ENCODE measurements around the gene PCDHGC4.

PCDHGC4 gene

DNA sequence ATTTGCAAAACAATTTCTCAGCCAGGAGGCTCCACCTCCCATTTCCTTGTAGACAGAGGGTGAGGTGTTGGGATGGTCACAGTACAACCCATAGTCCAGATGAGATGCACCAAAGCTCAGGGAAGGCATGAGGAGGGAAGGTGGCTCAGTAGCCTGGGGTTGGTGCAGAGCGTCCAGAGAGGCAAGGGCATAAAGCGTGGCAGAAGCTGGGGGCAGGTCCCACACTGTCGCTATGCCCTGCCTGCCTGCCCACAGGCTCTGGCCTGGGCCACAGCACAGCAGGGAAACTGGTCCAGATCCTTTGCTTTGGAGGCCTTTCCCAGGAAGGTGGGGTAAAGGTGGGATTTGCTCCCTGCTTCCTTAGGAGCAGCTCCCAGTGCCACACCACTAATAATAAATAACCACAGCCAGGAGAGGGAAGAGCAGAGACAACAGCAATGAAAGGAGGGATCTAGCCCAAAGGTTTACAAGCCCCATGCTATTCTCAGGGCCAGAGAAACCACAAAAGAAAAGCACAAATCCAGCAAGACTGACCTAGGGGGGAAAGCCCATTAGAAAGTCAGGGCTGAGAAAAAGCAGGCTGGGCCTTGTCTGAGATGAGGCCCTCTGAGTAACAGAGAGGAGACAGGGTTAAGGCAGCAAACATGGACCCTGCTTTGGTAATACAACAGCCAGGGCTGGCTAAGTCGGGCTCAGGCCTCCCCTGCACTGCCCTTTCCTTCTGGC lies 31.3 kb downstream of the PCDHGC4 start:
- TF ChIP-seq, protein P1, sequence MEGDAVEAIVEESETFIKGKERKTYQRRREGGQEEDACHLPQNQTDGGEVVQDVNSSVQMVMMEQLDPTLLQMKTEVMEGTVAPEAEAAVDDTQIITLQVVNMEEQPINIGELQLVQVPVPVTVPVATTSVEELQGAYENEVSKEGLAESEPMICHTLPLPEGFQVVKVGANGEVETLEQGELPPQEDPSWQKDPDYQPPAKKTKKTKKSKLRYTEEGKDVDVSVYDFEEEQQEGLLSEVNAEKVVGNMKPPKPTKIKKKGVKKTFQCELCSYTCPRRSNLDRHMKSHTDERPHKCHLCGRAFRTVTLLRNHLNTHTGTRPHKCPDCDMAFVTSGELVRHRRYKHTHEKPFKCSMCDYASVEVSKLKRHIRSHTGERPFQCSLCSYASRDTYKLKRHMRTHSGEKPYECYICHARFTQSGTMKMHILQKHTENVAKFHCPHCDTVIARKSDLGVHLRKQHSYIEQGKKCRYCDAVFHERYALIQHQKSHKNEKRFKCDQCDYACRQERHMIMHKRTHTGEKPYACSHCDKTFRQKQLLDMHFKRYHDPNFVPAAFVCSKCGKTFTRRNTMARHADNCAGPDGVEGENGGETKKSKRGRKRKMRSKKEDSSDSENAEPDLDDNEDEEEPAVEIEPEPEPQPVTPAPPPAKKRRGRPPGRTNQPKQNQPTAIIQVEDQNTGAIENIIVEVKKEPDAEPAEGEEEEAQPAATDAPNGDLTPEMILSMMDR (IDR thresholded peaks at IDR 0.05; ENCODE audit: insufficient read depth, low read depth, low read length, missing control alignments): no peak
- no peak for DNase-seq (ENCODE audit: low read depth)
- H3K4me3 ChIP-seq (ENCODE audit: low read length): no peak overlapping the region

DNA sequence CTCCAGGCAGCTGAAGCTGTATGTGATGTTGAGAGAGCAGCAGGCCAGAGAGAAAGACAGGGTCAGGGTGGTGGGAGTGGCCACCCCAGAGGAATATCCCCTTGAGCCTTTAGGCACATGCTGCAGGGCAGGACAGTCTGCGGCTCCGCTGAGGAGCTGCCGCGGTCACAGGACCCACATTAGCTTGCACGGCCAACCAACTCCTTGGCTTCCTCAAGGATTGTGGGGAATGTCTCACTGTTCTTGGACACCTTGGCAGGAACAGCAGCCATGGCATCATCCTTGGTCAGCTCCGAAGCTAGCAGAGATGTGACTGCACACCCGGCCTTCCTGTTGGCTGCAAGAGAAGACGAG lies 31.8 kb downstream of the PCDHGC4 start:
- no peak overlapping the region for H3K4me3 ChIP-seq (ENCODE audit: low read length)
- TF ChIP-seq, protein P1 (IDR thresholded peaks at IDR 0.05; ENCODE audit: insufficient read depth, low read depth, low read length, missing control alignments): no peak
- no peak for DNase-seq (ENCODE audit: low read depth)

DNA sequence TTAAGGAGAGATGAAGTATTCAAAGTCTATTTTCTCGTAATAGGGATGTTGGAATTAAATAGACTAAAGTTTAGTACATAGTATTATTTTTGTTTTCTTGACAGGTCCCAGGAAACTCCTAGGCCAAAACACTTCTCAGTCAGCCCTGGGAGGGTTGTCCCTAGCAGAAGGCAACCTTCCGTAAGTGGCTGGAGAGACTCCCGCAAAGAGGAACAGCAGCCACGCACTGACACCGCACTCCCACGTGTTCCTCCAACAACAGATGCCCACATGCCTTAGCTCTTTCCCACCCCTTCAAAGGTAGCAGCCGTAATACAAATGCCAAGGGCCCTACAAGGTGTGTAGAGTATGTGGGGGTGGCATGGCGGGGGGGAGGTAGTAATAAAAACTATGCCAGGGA lies 32.5 kb downstream of the PCDHGC4 start:
- TF ChIP-seq, protein P1 (IDR thresholded peaks at IDR 0.05; ENCODE audit: insufficient read depth, low read depth, low read length, missing control alignments): no peak
- no peak for DNase-seq (ENCODE audit: low read depth)
- no peak overlapping the region for H3K4me3 ChIP-seq (ENCODE audit: low read length)

DNA sequence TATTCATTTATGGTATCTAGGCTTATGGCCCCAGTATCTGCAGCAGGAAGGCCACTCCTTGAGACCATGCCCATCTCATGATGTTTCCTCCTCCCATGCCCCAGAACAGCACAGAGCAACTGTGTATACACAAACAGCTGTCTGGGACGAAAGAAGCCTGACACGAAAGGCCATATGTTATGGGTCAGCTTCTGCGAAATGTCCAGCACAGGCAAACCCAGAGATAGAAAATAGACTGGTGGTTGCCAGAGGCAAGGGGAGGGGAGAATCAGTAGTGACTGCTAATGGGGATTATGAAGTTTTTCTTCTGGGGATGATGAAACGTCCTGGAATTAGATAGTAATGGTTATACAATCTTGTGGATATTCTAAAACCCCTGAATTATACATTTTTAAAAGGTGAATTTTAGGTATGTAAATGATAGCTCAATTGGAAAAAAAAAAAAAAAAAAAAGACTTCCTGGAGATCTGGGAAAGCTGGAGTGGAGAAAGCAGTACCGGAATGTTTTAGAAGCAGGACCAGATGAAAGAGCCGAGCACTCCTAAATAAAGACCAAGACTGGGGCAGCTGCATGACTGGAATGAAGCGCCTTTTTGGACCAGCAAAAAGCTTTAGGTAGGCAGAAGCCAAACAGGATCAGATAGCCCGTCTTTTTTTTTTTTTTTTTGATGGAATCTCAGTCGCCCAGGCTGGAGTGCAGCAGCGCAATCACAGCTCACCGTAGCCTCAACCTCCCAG lies 33.2 kb downstream of the PCDHGC4 start:
- TF ChIP-seq, protein P1 (IDR thresholded peaks at IDR 0.05; ENCODE audit: insufficient read depth, low read depth, low read length, missing control alignments): no peak
- no peak overlapping the region for H3K4me3 ChIP-seq (ENCODE audit: low read length)
- no peak for DNase-seq (ENCODE audit: low read depth)

DNA sequence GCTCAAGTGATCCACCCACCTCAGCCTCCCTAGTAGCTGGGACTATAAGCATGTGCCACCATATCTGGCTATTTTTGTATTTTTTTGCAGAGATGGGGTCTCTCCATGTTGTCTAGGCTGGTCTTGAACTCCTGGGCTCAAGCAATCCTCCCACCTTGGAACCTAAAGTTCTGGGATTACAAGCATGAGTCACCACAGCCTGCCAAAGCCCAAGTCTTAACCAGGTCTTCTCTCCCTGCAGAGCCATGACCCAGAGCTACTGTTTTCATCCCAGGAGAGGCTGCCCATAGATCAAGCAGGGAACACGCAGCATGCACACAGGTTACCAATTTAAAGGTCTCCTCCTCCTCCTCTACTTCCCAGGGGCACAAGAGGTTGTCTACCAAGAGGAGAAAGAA lies 33.8 kb downstream of the PCDHGC4 start:
- no peak overlapping the region for H3K4me3 ChIP-seq (ENCODE audit: low read length)
- TF ChIP-seq, protein P1 (IDR thresholded peaks at IDR 0.05; ENCODE audit: insufficient read depth, low read depth, low read length, missing control alignments): no peak
- DNase-seq (ENCODE audit: low read depth): no peak

DNA sequence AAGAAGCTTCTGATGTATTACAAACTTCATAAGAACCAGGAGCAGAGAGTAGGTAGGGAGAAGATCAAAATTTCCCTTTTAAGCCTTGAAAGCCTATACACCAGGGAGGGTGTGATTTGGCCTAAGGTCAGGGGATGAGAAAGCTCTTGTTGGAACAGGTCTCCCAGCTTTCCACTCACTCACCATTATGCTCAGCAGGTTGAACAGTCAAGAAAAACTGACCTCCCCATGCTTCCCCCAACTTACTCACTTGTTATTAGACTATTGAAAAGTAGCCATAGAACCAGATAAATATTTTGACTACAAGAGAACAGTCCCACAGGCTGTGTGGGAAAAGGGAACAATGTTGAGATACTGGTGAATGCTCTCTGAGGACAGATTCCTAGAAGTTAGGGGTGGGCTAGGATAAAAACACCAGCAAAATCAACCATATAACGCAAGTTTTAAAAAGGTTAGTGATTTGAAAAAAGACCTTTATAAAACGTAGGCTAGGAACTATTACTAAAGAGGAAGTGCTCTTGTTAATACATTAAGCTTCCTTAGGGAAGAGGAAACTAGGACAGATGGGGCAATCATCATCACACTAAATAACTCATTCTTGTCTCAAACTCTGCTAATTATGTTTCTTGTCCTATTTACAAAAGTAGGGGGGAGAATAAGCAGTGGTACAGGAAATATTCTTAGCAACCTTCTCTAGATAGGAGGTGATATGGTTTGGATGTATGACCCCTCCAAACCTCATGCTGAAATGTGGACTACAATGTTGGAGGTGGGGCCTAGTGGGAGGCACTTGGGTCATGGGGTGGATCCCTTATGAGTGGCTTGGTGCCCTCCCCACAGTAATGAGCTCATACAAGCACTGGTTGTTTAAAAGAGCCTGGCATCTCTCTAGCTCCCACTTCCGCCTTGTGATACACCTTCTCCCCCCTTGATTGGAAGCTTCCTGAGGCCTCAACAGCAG lies 35.1 kb downstream of the PCDHGC4 start:
- peak; percentile 62 for DNase-seq (ENCODE audit: low read depth)
- H3K4me3 ChIP-seq (ENCODE audit: low read length): no peak overlapping the region
- TF ChIP-seq, protein P1 (IDR thresholded peaks at IDR 0.05; ENCODE audit: insufficient read depth, low read depth, low read length, missing control alignments): no peak
